Stimulated activated CD4-positive, alpha-beta T cell treated with anti-CD3 and anti-CD28 coated beads, Interleukin-1b, Interleukin-23, amount 100 ng/mL, for 48 hours (primary cell): ENCODE data around the gene HAT1.
"Not testable (repeated sequence)": the region's sequence is repeated elsewhere in the genome, so short reads cannot be mapped to it uniquely, and the experiment has no call there.

ENCODE experiments used
- DNase-seq: peaks from one replicate; pipeline ENCODE4 v3.0.0-alpha.2; 2020

Gene HAT1, protein sequence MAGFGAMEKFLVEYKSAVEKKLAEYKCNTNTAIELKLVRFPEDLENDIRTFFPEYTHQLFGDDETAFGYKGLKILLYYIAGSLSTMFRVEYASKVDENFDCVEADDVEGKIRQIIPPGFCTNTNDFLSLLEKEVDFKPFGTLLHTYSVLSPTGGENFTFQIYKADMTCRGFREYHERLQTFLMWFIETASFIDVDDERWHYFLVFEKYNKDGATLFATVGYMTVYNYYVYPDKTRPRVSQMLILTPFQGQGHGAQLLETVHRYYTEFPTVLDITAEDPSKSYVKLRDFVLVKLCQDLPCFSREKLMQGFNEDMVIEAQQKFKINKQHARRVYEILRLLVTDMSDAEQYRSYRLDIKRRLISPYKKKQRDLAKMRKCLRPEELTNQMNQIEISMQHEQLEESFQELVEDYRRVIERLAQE

DNA sequence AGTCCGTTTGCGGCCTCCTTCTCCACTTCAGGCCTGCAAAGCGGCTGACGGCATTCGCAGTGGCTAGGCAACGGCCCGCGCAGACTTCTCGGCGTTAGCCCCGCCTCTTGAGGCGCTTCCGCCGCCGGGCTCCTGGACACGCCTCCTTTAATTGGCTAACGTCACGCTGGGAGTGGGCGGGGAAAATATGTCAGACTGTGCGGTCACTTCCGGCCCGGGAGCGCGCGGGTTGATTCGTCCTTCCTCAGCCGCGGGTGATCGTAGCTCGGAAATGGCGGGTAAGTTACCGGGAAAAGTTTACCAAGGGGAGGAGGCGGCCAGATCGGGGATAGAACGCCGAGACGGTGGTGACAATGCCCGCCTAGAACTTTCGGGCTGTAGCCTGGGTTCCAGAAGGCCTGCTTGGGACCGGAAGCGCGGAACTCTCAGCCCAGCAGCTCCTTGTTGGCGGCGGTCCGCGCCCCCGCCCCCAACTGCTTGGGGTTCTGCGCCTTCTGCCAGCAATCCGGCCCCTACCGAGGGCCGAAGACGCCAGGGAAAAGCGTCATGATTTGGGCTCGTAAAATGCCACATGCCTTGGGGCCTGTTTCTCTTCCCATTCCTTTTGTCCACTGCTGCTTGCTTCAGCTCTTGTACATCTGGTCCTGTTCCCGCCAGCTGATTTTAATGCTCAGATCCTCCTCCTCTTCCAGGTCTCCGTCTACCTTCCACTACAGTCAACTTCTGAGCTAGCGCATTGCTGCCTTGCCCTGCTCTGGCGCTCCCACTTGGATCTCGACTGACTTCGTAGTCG is at the start of gene HAT1:
TSS of gene HAT1 (plus strand) at position 232 of the 793 bp plus-strand sequence. CDS start at position 272, 40 bp downstream.
- DNase-seq: peak; percentile 98

DNA sequence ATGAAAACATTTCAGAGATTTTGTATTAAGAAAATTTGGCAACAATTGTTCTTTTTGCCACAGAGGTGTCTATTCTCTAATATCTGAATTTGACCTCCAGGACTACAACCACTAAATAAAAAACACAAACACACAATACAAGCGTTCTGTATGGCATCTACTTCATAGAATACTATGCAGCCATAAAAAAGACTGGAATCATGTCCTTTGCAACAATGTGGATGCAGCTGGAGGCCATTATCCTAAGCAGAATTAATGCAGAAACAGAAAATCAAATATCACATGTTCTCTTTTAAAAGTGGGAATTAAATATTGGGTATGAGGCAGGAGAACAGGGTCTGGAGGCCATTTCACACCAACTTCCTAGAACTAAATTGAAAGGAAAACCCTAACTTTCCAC is 47.7 kb upstream of the HAT1 start:
- DNase-seq: no peak

DNA sequence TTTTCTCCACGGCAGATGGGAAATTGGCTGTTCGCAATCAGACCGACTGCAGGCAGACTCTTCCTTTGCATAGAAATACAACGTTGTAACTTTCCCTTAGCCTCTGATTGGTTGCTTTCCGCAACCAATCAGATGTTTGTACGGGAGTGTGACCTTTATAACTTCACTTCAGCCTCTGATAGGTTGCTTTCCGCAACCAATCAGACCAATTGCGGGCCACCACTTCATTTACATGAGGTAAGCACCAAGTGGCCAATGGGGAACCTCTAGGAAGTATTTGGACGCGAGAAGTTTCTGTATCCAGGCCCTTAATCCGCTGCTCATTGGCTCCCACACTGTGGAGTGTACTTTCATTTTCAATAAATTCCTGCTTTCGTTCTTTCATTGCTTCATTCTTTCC is 47.3 kb upstream of the HAT1 start:
- no peak for DNase-seq

DNA sequence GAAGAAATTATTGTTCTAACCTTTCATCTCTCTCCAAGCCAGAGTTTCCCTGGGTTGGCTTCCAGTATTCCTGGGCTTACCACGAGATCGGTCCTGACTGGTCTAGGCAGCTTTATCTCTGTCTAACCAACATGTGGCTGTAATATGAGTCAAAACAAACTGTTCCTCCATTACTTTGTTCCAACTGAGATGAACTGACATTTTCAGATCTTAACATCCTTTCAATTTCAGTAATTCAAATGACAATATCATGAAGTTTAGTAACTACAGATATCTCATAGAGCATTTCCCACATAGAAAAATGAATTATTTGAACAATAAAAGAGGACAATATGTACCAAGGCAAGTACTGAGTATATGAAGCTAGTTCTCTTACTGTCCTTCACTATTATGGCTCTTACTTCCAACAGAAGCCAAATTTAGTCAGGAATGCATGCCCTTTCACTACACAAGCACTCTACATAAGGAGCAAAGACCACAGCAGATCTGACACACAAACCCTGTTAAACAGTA is 43.7 kb upstream of the HAT1 start:
- DNase-seq: no peak

DNA sequence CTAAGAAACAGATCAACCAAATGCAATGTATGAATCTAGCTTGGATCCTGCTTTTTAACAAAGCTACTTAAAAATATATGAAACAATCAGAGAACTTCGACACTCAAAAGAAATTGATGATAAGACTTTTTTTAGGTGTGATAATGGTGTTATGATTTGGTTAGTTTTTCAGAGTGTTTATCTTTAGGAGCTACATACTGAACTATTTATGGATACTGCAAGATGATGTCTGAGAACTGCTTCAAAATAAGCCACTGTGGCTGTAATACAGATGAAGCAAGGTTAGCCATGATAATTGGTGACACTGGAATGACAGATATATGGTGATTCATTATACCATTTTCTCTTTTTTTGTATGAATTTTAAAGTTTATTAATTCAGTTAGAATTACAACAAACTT is 42.4 kb upstream of the HAT1 start:
- DNase-seq: no peak

DNA sequence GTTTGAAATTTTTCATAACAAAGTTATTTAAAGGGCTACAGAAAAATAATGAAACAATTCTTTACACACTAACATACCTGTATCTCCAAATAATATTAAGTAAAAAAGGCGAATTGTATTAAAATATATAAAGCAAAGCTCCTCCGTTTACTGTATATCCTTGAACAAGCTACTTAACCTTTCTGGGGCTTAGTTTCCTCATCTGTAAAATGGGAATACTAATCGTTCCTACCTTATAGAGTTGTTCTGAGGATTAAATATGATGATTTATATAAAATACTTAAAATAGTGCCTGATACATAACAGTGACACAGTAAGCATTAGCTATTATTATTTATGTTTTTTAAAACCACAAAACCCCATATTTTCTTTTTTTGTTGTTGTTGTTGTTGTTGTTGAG is 41.5 kb upstream of the HAT1 start:
- no peak for DNase-seq

DNA sequence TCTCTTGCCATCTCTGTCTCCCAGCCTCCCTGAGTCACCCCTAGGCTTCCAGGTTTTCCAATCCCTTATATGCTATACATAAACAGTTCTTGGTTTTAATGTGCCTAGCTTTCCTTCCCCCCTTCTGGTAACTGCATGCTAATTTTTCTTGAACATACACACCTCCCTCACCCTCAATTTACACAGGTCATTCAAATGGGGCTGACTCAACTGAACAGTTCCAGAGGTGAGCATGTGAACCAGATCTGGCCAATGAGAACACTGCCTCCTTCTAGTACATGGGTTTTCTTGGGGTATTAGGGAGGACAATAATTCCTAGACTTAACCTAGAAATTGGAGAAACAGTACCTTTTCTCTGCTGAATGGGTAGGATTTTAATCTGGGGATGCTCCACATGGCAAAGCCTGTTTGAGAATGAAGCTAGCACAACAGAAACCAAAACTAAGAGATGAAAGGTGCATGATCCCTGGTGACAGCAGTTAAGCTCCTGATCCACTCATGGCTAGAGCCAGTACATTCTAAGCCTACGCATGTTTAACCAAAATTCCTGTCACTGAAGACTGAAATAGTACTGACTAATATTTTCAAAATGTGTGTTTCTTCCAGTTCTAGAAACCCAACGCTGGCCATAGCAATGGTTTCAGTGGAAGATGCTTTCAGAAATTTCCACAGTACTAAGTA is 40.0 kb upstream of the HAT1 start:
- peak; percentile 7 for DNase-seq

DNA sequence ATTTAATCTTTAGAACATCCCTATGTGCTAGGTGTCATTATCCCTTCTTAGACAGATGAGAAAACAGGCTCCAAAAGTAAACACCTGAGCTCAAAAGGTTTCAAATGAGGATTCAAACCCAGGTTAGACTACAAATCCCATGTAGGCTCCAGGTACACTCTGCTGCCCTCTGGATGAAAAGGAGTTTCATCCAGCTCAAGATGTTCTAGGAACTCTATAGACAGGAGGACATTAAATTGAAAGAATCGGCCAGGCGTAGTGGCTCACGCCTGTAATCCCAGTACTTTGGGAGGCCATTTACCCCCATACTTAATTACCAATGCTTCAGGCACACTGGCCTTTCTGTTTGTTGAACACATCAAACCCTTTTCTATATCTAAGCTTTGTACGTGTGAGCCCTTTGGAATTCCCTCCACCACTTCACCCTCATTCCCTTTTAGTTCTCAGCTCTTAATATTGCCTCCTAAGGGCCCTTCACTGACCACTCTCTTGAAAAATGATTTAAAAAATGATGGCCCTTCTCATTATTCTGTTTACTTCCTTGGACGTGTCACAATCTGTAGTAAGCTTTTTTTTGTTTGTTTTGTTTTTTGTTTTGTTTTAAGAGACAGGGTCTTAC is 38.9 kb upstream of the HAT1 start:
- DNase-seq: no peak

DNA sequence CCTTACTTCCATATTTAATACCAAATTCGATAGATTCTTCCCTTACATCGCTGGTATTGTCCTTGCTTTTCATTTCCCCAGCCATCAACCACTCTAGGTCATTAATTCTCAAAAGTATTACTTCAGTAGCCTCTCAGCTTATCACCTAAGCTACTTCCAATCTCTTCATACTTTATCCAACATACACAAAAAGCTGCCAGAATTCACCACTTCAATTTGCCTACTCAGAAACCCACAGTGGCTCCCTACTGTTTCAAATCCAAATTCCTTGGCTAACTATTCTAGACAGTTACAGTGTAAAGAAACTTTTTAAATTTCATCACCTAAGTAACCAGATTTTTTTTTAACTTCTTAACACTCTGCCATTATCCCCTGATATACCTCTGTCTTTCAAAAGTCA is 32.9 kb upstream of the HAT1 start:
- no peak for DNase-seq

DNA sequence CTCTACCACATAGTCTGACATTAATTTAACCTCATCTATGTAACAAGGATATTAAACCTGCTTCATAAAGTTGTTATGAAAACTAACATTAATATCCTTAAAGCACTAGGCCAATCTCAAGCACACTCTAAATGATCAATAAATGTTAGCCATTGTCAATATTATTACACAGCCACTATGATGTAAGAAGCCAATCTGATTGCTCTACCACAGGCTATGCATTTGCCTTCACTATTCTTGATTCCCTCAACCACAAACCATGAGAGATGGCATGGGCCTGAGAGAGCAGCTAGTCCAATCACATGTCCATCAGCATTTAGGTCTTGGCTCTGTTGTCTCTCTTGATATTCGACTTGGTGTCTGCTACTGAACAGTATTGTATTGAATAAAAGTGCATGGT is 32.5 kb upstream of the HAT1 start:
- no peak for DNase-seq

DNA sequence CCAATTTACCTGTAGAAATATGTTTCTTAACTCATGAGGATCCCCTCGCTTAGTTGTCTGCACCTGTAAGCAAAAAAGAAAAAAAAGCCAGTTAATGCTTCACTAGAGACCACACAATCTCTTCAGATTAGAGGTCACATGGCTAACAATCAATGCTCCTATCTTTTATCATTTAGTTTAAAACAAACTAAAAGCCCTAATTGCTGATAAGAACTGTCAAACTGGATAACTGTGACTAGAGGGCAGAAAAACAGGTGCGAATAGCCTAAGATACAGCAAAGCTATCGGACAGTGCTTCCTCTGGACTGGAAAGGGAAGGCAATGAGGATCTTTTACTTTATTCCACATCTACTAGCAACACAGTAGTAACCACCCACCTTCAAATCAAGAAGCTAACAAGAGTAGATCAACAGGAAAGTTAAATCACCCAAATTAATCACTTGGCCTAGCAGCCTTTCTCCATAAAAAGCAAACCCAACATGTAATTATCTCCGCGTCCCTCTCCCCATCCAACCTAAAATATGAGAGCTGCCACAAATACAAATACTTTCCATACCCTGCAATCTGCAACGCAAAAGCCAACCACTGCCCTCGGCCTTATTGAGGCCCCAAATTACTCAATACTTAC is 29.0 kb upstream of the HAT1 start:
- DNase-seq: no peak

DNA sequence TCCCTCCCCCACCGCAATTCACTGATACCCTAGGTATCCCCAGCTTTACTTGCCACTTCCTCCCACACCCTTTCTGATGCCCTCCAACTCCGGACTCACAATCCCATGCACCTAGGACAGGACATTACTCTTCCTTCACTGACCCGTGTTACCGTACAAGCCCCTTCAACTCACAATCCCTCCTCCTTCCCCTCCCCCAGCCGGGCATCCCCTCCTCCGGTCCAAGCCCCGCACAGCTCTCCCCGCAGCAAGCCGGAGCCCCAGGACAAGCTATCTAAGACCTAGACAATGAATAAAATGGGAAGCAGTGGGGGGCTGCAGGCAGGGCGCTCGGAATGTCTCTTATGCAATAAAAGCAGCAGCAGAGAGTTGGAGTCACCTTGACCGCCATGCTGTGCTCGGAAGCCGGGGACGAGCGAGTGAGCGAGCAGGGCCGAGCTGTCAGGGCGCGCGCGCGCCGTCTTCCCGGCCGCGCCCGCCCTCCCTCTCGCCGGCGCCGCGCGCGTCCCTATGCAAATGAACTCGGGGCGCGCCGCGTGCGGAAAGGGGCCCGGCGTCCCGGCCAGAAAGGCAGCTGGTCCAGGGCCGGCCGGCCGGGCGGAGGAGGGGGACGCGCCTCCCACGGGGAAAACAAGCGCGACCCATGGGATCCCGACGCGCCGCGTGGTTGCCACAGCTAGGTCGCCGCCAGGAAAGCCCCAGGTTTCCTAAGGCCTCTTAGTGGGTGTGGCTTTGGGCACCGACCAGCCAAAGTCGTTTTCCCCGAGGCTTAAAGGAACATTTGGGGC is 28.2 kb upstream of the HAT1 start, which contains the start of gene SLC25A12:
TSS of gene SLC25A12 (minus strand) at position 421 of the 788 bp plus-strand sequence. CDS start at position 391, 30 bp downstream.
- DNase-seq: peak; percentile 75

DNA sequence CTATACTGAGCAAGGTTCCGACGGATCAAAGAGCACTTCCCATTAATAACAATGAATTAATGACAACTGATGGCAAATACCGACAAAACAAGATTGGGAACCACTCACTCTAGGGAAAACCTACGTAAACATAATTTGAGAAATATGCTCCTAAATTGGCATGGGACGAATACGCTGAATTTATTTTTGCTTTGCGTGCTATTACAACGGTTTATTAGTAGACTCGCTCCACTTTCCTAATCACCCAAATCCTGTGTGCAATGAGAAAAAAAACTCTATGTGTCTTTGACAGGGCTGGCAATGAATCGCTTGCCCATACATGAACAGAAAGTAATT is 27.7 kb upstream of the HAT1 start:
- no peak for DNase-seq

DNA sequence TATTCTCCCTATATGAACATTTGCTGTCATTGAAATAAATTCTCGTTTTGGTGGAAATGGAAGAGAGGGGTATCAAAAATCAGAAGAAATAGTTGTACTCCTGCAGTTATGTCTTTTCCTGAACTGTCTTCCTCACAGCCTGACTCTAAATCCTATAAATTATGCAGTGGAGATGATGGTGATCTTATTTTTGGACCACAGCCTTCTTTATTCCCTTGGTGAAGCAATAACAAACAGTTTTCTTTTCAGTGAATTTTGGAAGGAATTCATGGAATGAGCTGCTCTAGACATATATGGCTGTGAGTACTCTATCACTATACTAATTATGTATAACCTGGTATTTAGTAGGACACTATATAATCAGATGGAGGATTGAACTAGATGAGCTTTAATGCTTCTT is 26.5 kb upstream of the HAT1 start:
- DNase-seq: no peak

DNA sequence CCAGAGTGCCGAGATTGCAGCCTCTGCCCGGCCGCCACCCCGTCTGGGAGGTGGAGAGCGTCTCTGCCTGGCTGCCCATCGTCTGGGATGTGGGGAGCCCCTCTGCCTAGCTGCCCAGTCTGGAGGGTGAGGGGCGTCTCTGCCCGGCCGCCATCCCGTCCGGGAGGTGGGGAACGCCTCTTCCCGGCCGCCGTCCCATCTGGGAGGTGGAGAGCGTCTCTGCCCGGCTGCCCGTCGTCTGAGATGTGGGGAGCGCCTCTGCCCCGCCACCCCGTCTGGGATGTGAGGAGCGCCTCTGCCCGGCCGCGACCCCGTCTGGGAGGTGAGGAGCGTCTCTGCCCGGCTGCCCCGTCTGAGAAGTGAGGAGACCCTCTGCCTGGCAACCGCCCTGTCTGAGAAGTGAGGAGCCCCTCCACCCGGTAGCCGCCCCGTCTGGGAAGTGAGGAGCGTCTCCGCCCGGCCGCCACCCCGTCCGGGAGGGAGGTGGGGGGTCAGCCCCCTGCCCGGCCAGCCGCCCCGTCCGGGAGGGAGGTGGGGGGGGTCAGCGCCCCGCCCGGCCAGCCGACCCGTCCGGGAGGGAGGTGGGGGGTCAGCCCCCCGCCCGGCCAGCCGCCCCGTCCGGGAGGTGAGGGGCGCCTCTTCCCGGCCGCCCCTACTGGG is 22.5 kb upstream of the HAT1 start:
- not testable (repeated sequence) for DNase-seq

DNA sequence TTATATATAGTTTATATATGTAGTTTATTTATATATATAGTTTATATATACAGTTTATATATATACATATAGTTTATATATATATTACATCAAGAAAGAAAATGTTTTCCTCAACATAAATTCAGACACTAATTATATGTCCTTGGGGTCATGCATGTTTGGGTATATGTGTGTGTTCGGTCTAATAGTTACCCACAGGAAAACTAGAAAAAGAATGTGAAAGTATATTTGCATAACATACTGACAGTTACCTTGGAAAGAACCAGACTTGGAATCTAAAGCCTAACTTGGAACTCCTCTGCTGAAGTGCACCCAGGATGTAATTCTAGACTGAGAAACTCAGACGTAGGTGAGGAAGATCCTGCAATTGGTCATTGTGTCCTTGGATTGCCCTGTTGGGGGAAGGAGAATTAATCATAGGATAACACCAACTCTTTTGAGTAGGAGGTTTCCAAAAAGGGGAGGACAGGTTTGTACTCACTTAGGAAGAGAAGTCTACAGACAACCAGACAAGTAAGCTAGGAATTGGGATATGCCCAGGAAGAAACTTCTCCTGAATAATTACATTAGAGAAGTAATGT is 19.3 kb upstream of the HAT1 start:
- DNase-seq: no peak

DNA sequence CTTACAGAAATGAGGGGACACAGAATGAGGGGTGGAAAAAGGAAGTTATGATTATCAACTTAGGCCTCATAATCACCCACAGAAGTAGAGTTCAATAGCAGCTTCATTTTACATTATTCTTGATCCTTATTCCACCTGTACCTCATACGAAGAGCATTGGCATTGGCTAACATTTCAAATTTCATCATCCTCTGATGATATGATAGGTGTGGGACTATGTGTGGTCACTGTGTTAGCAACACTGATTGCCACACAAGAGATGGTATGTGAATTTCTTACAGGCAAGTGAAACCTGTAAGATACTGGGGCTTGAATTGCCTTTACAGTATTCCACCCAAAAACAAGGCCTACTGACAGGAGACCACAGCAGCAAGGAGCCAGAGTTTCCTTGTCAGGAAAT is 14.0 kb upstream of the HAT1 start:
- no peak for DNase-seq

DNA sequence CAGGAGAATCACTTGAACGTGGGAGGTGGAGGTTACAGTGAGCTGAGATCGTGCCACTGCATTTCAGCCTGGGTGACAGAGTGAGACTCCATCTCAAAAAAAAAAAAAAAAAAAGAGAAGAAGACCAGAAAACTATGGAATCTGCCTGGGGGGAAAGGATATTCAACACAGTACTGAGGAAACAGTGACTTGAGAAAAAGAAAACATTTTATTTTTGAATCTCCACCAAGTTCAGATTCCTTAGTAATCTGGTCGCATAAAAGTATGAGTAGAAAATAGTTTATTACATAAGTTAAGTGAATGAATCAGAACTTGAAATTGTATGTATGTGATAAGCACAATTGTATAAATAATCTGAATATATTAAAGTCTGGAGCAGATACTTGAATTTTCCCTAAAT is 13.0 kb upstream of the HAT1 start:
- DNase-seq: no peak

DNA sequence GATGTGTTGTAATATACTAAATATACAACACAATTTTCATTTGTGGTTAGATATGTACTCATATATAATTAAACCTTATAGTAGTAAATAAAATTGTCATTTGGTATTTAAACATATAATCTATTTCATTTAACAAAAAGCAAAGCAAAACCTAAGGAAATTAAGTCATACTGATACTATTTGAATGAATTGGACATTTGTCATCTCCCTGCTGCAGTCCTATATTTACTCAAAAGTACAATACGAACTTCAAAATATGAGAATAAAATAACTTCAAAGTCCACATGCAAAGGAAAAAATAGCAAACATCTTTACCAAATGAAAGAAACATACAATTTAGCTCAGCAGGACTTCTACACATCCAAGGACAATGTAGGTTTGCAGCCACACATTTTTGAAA is 11.8 kb upstream of the HAT1 start:
- DNase-seq: no peak

DNA sequence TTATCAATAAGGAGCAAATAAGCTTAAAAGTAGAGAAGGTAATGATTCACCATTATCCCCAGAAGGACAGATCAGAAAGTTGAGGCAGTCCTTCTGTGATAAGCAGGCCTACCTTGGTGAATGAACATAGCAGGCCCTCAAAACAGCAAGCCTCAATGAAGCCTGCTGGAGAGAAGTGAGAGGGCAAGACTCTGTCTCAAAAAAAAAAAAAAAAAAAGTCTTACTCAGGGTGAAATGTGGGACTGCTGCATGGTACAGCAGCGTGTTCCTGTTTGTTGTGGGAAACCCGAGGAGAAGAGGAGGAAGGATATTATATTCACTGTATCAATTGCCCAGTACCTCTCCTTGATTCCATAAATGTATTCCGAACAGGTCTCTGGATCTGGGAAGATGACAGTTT is 8.7 kb upstream of the HAT1 start:
- no peak for DNase-seq

DNA sequence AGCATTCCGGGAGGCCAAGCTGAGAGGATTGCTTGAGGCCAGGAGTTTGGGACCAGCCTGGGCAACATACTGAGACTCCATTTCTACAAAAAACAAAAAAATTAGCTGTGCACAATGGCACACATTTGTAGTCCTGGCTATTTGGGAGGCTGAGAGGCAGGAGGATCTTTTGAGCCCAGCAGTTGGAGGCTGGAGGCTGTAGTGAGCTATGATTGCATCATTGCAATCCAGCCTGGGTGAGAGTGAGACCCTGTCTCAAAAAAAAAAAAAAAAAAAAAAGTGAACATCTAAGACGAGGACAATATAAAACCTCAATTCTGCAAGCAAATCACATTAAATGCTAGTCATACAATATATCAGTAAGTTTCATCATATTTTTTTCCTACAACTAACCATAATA is 2.8 kb upstream of the HAT1 start:
- no peak for DNase-seq
